HAP-1 (cell line): ENCODE data around the gene COX6A1.

Source experiments
- DNase-seq, 2 experiments: peaks; one replicate each; pipeline ENCODE4 v3.0.0-alpha.2; 2016 to 2020; ENCODE audit warnings: low spot score in 2 of 2
- H3K27me3 ChIP-seq: fragments of 250-450 bp; sonication (Bioruptor Pico); 2 replicates; pipeline ENCODE4 v1.5.1; 2020; ENCODE audit warnings: low read depth, mild to moderate bottlenecking, moderate library complexity
- H3K36me3 ChIP-seq: fragments of 250-450 bp; sonication (Bioruptor Pico); replicated peaks from 2 replicates; pipeline ENCODE4 v1.5.1; 2020; ENCODE audit warnings: mild to moderate bottlenecking
- H3K4me1 ChIP-seq: fragments of 250-450 bp; sonication (Bioruptor Pico); 2 replicates; pipeline ENCODE4 v1.5.1; 2020; ENCODE audit warnings: mild to moderate bottlenecking
- H3K4me3 ChIP-seq: fragments of 250-450 bp; sonication (Bioruptor Pico); 2 replicates; pipeline ENCODE4 v1.5.1; 2020; ENCODE audit warnings: mild to moderate bottlenecking, moderate library complexity
- H3K9me3 ChIP-seq: fragments of 250-450 bp; sonication (Bioruptor Pico); 2 replicates; pipeline ENCODE4 v1.5.1; 2020; ENCODE audit warnings: mild to moderate bottlenecking, moderate library complexity
- in situ Hi-C: fragments of 300-500 bp; cut with MboI; formaldehyde crosslinking; loops from 3 replicates; pipeline ENCODE4 v1.14.3; 2020; ENCODE audit warnings: low sequenced_read_pairs, inconsistent platforms, mixed read lengths

COX6A1 gene

GRCh38 chr12:120467439-120467838 is 29.5 kb downstream of the COX6A1 start:
- H3K36me3 ChIP-seq = peaks cover 44% of the 10 kb centered on the region
- no peak overlapping the region for H3K4me3 ChIP-seq
- peaks cover 22% of the 10 kb centered on the region for H3K4me1 ChIP-seq
- no peak for DNase-seq
- no peaks in the 10 kb centered on the region for H3K27me3 ChIP-seq
- in situ Hi-C loops = no loop called here
- H3K9me3 ChIP-seq = no peaks in the 10 kb centered on the region

GRCh38 chr12:120468325-120468820 is 30.5 kb downstream of the COX6A1 start:
- in situ Hi-C loops = no loop called here
- peak overlapping the region; percentile 79 for H3K4me3 ChIP-seq
- no peaks in the 10 kb centered on the region for H3K27me3 ChIP-seq
- peak in 1 of 2 experiments; percentile 40 for DNase-seq
- H3K36me3 ChIP-seq = peaks cover 35% of the 10 kb centered on the region
- no peaks in the 10 kb centered on the region for H3K9me3 ChIP-seq
- H3K4me1 ChIP-seq = peaks cover 22% of the 10 kb centered on the region

- DNase-seq = peak in 1 of 2 experiments; percentile 47
- Histone ChIP-seq H3K27me3 (no peaks in the 10 kb centered on the region), H3K4me3 (peak overlapping the region; percentile 79), H3K9me3 (no peaks in the 10 kb centered on the region), H3K36me3 (peaks cover 29% of the 10 kb centered on the region), H3K4me1 (peaks cover 22% of the 10 kb centered on the region)
- in situ Hi-C loops = no loop called here
Observed at GRCh38 chr12:120468821-120469449, 31.0 kb downstream of the COX6A1 start.

- in situ Hi-C loops = no loop called here
- peaks cover 22% of the 10 kb centered on the region for H3K4me1 ChIP-seq
- DNase-seq = peak; percentile 97
- H3K4me3 ChIP-seq = peak within 1 kb of the TSS; percentile 79
- H3K27me3 ChIP-seq = no peaks in the 10 kb centered on the region
- no peaks in the 10 kb centered on the region for H3K9me3 ChIP-seq
- H3K36me3 ChIP-seq = peaks cover 23% of the 10 kb centered on the region
Observed at GRCh38 chr12:120469450-120470149, 31.7 kb downstream of the COX6A1 start, which contains the start of gene SRSF9. SRSF9 (minus strand) TSS chr12:120469748; CDS start chr12:120469609, 139 bp downstream.

- Histone ChIP-seq H3K4me3 (peak overlapping the region; percentile 79), H3K9me3 (no peaks in the 10 kb centered on the region), H3K4me1 (peaks cover 22% of the 10 kb centered on the region), H3K27me3 (no peaks in the 10 kb centered on the region), H3K36me3 (peaks cover 16% of the 10 kb centered on the region)
- in situ Hi-C loops = no loop called here
- peak; percentile 32 to 35 for DNase-seq
Observed at GRCh38 chr12:120470150-120470784, 32.4 kb downstream of the COX6A1 start.

- Histone ChIP-seq H3K9me3 (no peaks in the 10 kb centered on the region), H3K27me3 (no peaks in the 10 kb centered on the region), H3K4me1 (peaks cover 7% of the 10 kb centered on the region), H3K4me3 (no peak overlapping the region), H3K36me3 (peaks cover 1% of the 10 kb centered on the region)
- in situ Hi-C loops = no loop called here
- no peak for DNase-seq
Observed at GRCh38 chr12:120472521-120472920, 34.6 kb downstream of the COX6A1 start.

GRCh38 chr12:120473807-120474615 is 36.1 kb downstream of the COX6A1 start:
- Histone ChIP-seq H3K4me3 (no peak overlapping the region), H3K27me3 (no peaks in the 10 kb centered on the region), H3K36me3 (no peaks in the 10 kb centered on the region), H3K4me1 (peaks cover 5% of the 10 kb centered on the region; the same call in 1 of the 2 replicates), H3K9me3 (no peaks in the 10 kb centered on the region)
- in situ Hi-C loops = no loop called here
- DNase-seq = no peak

GRCh38 chr12:120474616-120474960 is 36.7 kb downstream of the COX6A1 start:
- Histone ChIP-seq H3K4me1 (peaks cover 5% of the 10 kb centered on the region; the same call in 1 of the 2 replicates), H3K9me3 (no peaks in the 10 kb centered on the region), H3K27me3 (no peaks in the 10 kb centered on the region), H3K36me3 (no peaks in the 10 kb centered on the region), H3K4me3 (no peak overlapping the region)
- DNase-seq = no peak
- in situ Hi-C loops = no loop called here

GRCh38 chr12:120475643-120476042 is 37.7 kb downstream of the COX6A1 start:
- in situ Hi-C loops = no loop called here
- H3K36me3 ChIP-seq = no peaks in the 10 kb centered on the region
- no peaks in the 10 kb centered on the region for H3K9me3 ChIP-seq
- no peaks in the 10 kb centered on the region for H3K27me3 ChIP-seq
- no peak for DNase-seq
- no peak overlapping the region for H3K4me3 ChIP-seq
- H3K4me1 ChIP-seq = peaks cover 4% of the 10 kb centered on the region; the same call in 1 of the 2 replicates

- no peaks in the 10 kb centered on the region for H3K27me3 ChIP-seq
- in situ Hi-C loops = no loop called here
- no peaks in the 10 kb centered on the region for H3K4me1 ChIP-seq
- no peaks in the 10 kb centered on the region; the same call in 1 of the 2 replicates for H3K36me3 ChIP-seq
- H3K4me3 ChIP-seq = no peak overlapping the region
- DNase-seq = no peak
- no peaks in the 10 kb centered on the region for H3K9me3 ChIP-seq
Observed at GRCh38 chr12:120479458-120479857, 41.5 kb downstream of the COX6A1 start.

GRCh38 chr12:120480211-120480610 is 42.3 kb downstream of the COX6A1 start:
- Histone ChIP-seq H3K27me3 (no peaks in the 10 kb centered on the region), H3K4me3 (no peak overlapping the region), H3K4me1 (no peaks in the 10 kb centered on the region), H3K36me3 (no peaks in the 10 kb centered on the region; the same call in 1 of the 2 replicates), H3K9me3 (no peaks in the 10 kb centered on the region)
- in situ Hi-C loops = no loop called here
- no peak for DNase-seq

GRCh38 chr12:120481022-120481767 is 43.3 kb downstream of the COX6A1 start:
- H3K4me3 ChIP-seq = no peak overlapping the region
- no peaks in the 10 kb centered on the region; the same call in 1 of the 2 replicates for H3K36me3 ChIP-seq
- no peak for DNase-seq
- H3K4me1 ChIP-seq = no peaks in the 10 kb centered on the region
- no peaks in the 10 kb centered on the region for H3K9me3 ChIP-seq
- in situ Hi-C loops = no loop called here
- H3K27me3 ChIP-seq = no peaks in the 10 kb centered on the region

- in situ Hi-C loops = no loop called here
- H3K36me3 ChIP-seq = no peaks in the 10 kb centered on the region; the same call in 1 of the 2 replicates
- H3K27me3 ChIP-seq = no peaks in the 10 kb centered on the region
- H3K4me3 ChIP-seq = no peak overlapping the region
- H3K9me3 ChIP-seq = no peaks in the 10 kb centered on the region
- no peak for DNase-seq
- no peaks in the 10 kb centered on the region for H3K4me1 ChIP-seq
Observed at GRCh38 chr12:120483621-120484020, 45.7 kb downstream of the COX6A1 start.
